SH-SY5Y (cell line): ENCODE data around the gene NELL2.

Source experiments
- GATA2 ChIP-seq: IDR thresholded peaks from 2 replicates; pipeline ENCODE4 v1.6.1; 2011; ENCODE audit warnings: mild to moderate bottlenecking, low read depth, low read length
- GATA3 ChIP-seq: IDR thresholded peaks from 2 replicates; pipeline ENCODE4 v1.6.1; 2011; ENCODE audit warnings: low read depth, mild to moderate bottlenecking, low read length, moderate library complexity

GRCh38 chr12:44827832-44828438 is 48.2 kb downstream of the NELL2 start:
- TF ChIP-seq GATA2 (no peak), GATA3 (no peak)
